ENCODE data around the gene HELZ. TPM values are rescaled to one million over a fixed set of nuclear protein-coding genes. Genes with fewer than 3 reads are reported as not detected.

The HELZ gene
- total RNA-seq, 1 experiment from 2014 or later, result 49.8 TPM

DNA sequence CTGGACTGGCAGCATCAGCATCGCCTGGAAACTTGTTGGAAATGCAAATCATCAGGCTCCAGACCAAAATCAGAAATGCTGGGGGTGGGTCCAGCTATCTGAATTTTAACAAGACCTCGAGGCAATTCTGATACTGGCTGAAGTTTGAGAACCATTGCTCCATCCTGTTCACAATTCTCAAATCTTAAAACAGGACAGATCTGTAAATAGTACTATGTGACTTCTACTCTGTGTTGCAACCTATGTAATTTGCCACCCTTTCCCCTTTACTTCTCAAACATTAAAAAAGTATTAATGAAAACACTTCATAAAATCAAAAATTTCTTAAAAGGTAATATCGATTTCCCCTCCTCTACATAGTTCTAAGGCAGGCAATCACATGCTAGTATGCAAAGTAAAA, 172.1 kb downstream of the HELZ start:
- peaks cover 4 to 8% of the 10 kb centered on the region in 2 experiments for H3K4me1 Mint-ChIP-seq
- Histone ChIP-seq H2BK12ac (ENCODE audit: insufficient read length, low read depth, low read length) (no peak overlapping the region), H2AFZ (ENCODE audit: low read length) (no peak overlapping the region), H3K23me2 (ENCODE audit: insufficient read length, low read depth, low read length, poor library complexity, severe bottlenecking) (no peaks in the 10 kb centered on the region), H3K27ac (ENCODE audit: insufficient read length, low read depth, low read length) (no peak overlapping the region), H3K79me2 (ENCODE audit: insufficient read depth, low read length) (no peaks in the 10 kb centered on the region), H4K91ac (ENCODE audit: insufficient read length, low read depth, low read length) (no peak overlapping the region), H4K8ac (replicated peaks; ENCODE audit: insufficient read length, low read depth, low read length) (no peak overlapping the region), H3K9ac (ENCODE audit: extremely low read depth, insufficient read length, low read length) (no peak overlapping the region), H3K56ac (ENCODE audit: insufficient read length, low read depth, low read length) (no peak overlapping the region), H4K20me1 (ENCODE audit: control insufficient read depth, insufficient read depth, insufficient read length) (no peaks in the 10 kb centered on the region), H3K4me2 (ENCODE audit: insufficient read depth, insufficient read length, low read length) (no peak overlapping the region), H4K5ac (ENCODE audit: insufficient read length, low read depth, low read length) (no peak overlapping the region), H3K14ac (ENCODE audit: insufficient read depth, low read length) (no peak overlapping the region), H2BK20ac (ENCODE audit: low read depth, low read length, poor library complexity, severe bottlenecking) (no peak overlapping the region), H3K23ac (ENCODE audit: insufficient read length, low read depth, low read length) (no peak overlapping the region), H3T11ph (ENCODE audit: low read length) (no peak overlapping the region), H3K27me3 (ENCODE audit: insufficient read depth, low read length) (no peaks in the 10 kb centered on the region), H2AK5ac (ENCODE audit: insufficient read length, low read length) (no peak overlapping the region), H3K79me1 (ENCODE audit: insufficient read depth, low read depth, low read length, poor library complexity, severe bottlenecking) (no peaks in the 10 kb centered on the region), H3K4ac (ENCODE audit: low read depth, low read length) (no peak overlapping the region), H2BK5ac (ENCODE audit: insufficient read length, low read length) (no peak overlapping the region), H3K9me3 (ENCODE audit: control insufficient read depth, low read depth, low read length) (no peaks in the 10 kb centered on the region), H2BK120ac (ENCODE audit: low read depth, low read length, poor library complexity, severe bottlenecking) (no peak overlapping the region), H3K4me1 (ENCODE audit: insufficient read depth, low read length) (no peaks in the 10 kb centered on the region; the same call in 1 of the 2 replicates), H3K18ac (ENCODE audit: insufficient read length, low read depth, low read length) (no peak overlapping the region), H2BK15ac (ENCODE audit: low read depth, low read length) (no peak overlapping the region)
- no peaks in the 10 kb centered on the region for H3K9me3 Mint-ChIP-seq
- no peaks in the 10 kb centered on the region for H3K27me3 Mint-ChIP-seq (ENCODE audit: low read depth)
- peaks cover 0 to 5% (median 0%) of the 10 kb centered on the region in 3 experiments; a peak in 3 of 7 replicates for H3K36me3 Mint-ChIP-seq (ENCODE audit: insufficient read depth in 1 of 3, low read depth in 3 of 3)
- H3K27ac Mint-ChIP-seq, result no peak overlapping the region
- WGBS (ENCODE audit: extremely low coverage, insufficient read length, low lambda C conversion rate), result no CpG with 5 or more reads among the region's 3 CpGs
- no peak overlapping the region for H3K4me3 Mint-ChIP-seq
- no peak for DNase-seq
- TF ChIP-seq, protein P1, sequence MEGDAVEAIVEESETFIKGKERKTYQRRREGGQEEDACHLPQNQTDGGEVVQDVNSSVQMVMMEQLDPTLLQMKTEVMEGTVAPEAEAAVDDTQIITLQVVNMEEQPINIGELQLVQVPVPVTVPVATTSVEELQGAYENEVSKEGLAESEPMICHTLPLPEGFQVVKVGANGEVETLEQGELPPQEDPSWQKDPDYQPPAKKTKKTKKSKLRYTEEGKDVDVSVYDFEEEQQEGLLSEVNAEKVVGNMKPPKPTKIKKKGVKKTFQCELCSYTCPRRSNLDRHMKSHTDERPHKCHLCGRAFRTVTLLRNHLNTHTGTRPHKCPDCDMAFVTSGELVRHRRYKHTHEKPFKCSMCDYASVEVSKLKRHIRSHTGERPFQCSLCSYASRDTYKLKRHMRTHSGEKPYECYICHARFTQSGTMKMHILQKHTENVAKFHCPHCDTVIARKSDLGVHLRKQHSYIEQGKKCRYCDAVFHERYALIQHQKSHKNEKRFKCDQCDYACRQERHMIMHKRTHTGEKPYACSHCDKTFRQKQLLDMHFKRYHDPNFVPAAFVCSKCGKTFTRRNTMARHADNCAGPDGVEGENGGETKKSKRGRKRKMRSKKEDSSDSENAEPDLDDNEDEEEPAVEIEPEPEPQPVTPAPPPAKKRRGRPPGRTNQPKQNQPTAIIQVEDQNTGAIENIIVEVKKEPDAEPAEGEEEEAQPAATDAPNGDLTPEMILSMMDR (conservative IDR thresholded peaks at IDR 0.05), result no peak

Measured in H9 (cell line).